ENCODE data around the gene ALG8.
"Not testable (repeated sequence)": the region's sequence is repeated elsewhere in the genome, so short reads cannot be mapped to it uniquely, and the experiment has no call there.

- TF ChIP-seq, protein P1, sequence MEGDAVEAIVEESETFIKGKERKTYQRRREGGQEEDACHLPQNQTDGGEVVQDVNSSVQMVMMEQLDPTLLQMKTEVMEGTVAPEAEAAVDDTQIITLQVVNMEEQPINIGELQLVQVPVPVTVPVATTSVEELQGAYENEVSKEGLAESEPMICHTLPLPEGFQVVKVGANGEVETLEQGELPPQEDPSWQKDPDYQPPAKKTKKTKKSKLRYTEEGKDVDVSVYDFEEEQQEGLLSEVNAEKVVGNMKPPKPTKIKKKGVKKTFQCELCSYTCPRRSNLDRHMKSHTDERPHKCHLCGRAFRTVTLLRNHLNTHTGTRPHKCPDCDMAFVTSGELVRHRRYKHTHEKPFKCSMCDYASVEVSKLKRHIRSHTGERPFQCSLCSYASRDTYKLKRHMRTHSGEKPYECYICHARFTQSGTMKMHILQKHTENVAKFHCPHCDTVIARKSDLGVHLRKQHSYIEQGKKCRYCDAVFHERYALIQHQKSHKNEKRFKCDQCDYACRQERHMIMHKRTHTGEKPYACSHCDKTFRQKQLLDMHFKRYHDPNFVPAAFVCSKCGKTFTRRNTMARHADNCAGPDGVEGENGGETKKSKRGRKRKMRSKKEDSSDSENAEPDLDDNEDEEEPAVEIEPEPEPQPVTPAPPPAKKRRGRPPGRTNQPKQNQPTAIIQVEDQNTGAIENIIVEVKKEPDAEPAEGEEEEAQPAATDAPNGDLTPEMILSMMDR (IDR thresholded peaks at IDR 0.05): not testable (repeated sequence)
- TF ChIP-seq POLR2A (IDR thresholded peaks at IDR 0.05): not testable (repeated sequence)
Measured at GRCh38 chr11:78077592-78077991, 61.8 kb downstream of the ALG8 start.

All from right lobe of liver (tissue), 4 donors.